Breast epithelium (tissue), 3 donors: ENCODE results near the gene FAM76B.

Experiments
- POLR2A ChIP-seq: fragments of 450-650 bp; IDR thresholded peaks from one replicate; pipeline ENCODE4 v1.6.1; 2016; ENCODE audit warnings: antibody characterized with exemption, mild to moderate bottlenecking, moderate library complexity
- POLR2AphosphoS5 ChIP-seq, 3 donors: sonication (generic); formaldehyde crosslinking; IDR thresholded peaks; one replicate each; pipeline ENCODE4 v1.6.1; 2017; ENCODE audit warnings: antibody characterized with exemption in 3 of 3
- TF ChIP-seq, protein P1 (sequence below), 3 donors: fragments of 450-650 bp; IDR thresholded peaks; one replicate each; pipeline ENCODE4 v1.5.1; 2016 to 2017; ENCODE audit warnings: antibody characterized with exemption in 3 of 3, mild to moderate bottlenecking in 3 of 3, moderate library complexity in 3 of 3

GRCh38 chr11:95831198-95831883 is 41.8 kb upstream of the FAM76B start:
- TF ChIP-seq, protein P1, sequence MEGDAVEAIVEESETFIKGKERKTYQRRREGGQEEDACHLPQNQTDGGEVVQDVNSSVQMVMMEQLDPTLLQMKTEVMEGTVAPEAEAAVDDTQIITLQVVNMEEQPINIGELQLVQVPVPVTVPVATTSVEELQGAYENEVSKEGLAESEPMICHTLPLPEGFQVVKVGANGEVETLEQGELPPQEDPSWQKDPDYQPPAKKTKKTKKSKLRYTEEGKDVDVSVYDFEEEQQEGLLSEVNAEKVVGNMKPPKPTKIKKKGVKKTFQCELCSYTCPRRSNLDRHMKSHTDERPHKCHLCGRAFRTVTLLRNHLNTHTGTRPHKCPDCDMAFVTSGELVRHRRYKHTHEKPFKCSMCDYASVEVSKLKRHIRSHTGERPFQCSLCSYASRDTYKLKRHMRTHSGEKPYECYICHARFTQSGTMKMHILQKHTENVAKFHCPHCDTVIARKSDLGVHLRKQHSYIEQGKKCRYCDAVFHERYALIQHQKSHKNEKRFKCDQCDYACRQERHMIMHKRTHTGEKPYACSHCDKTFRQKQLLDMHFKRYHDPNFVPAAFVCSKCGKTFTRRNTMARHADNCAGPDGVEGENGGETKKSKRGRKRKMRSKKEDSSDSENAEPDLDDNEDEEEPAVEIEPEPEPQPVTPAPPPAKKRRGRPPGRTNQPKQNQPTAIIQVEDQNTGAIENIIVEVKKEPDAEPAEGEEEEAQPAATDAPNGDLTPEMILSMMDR (IDR thresholded peaks at IDR 0.05) = no peak
- TF ChIP-seq POLR2A (no peak), POLR2AphosphoS5 (IDR thresholded peaks at IDR 0.05) (no peak)
